ENCODE data around the gene YEATS2.
A peak's percentile ranks its signal among the peaks of the same experiment; 100 is the strongest.
"Not testable (repeated sequence)": the region's sequence is repeated elsewhere in the genome, so short reads cannot be mapped to it uniquely, and the experiment has no call there.

YEATS2 gene

DNA sequence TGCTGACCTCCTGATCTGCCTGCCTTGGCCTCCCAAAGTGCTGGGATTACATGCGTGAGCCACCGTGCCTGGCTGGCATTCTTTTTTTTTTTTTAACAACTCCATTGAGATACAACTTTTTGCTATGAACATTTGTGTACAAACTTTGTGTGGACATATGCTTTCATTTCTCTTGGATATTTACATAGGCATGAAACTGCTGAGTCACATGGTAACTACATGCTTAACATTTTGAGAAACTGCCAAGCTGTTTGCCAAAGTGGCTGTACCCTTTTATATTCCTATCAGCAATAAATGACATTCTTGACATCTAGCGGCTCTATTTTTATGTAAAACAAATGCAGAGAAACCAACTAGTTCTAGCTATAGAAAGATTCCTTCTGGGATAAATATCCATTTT is 8.7 kb upstream of the YEATS2 start:
- peaks cover 0 to 4% of the 10 kb centered on the region in 2 experiments for H3K4me1 ChIP-seq (ENCODE audit: control insufficient read depth in 1 of 2, insufficient read depth in 2 of 2, low read length in 2 of 2)
- H2BK5ac ChIP-seq (ENCODE audit: low read depth, low read length, poor library complexity): no peak overlapping the region
- DNase-seq: peak in 1 of 2 donors; percentile 15
- H3K14ac ChIP-seq (ENCODE audit: low read length): no peak overlapping the region
- H4K91ac ChIP-seq (ENCODE audit: low read depth, low read length): no peak overlapping the region
- H2BK12ac ChIP-seq (ENCODE audit: low read length): no peak overlapping the region
- H3K23ac ChIP-seq (ENCODE audit: low read length): no peak overlapping the region
- H2AK5ac ChIP-seq (ENCODE audit: low read length): no peak overlapping the region
- no peak overlapping the region for H3K18ac ChIP-seq (ENCODE audit: low read length)
- H3K27me3 ChIP-seq (ENCODE audit: insufficient read depth, low read length): no peaks in the 10 kb centered on the region
- no peak overlapping the region for H3K27ac ChIP-seq (ENCODE audit: low read depth, low read length)
- H4K12ac ChIP-seq (ENCODE audit: low read depth, low read length): no peak overlapping the region
- H3K4ac ChIP-seq (ENCODE audit: low read depth, low read length): no peak overlapping the region
- H3K36me3 ChIP-seq (ENCODE audit: control insufficient read depth in 1 of 2, insufficient read depth in 2 of 2, low read length in 2 of 2): no peaks in the 10 kb centered on the region
- no peak overlapping the region for H2AFZ ChIP-seq (ENCODE audit: insufficient read depth, low read length, poor library complexity)
- no peak overlapping the region for H3K4me3 ChIP-seq (ENCODE audit: low read depth, low read length)
- no peak overlapping the region for H3K4me2 ChIP-seq (ENCODE audit: low read length)
- H3K9ac ChIP-seq (ENCODE audit: low read length): no peak overlapping the region
- H3K79me1 ChIP-seq (ENCODE audit: low read length): no peaks in the 10 kb centered on the region
- H3K79me2 ChIP-seq (ENCODE audit: control insufficient read depth, insufficient read depth, low read length, poor library complexity): no peaks in the 10 kb centered on the region
- H4K8ac ChIP-seq (ENCODE audit: low read depth, low read length): no peak overlapping the region
- no peak overlapping the region for H2BK120ac ChIP-seq (ENCODE audit: insufficient read depth, low read length, poor library complexity)
- WGBS (ENCODE audit: extremely low coverage, insufficient coverage, insufficient read length): no CpG with 5 or more reads among the region's 3 CpGs
- no peaks in the 10 kb centered on the region for H3K9me3 ChIP-seq (ENCODE audit: insufficient read depth, low read depth, low read length)

DNA sequence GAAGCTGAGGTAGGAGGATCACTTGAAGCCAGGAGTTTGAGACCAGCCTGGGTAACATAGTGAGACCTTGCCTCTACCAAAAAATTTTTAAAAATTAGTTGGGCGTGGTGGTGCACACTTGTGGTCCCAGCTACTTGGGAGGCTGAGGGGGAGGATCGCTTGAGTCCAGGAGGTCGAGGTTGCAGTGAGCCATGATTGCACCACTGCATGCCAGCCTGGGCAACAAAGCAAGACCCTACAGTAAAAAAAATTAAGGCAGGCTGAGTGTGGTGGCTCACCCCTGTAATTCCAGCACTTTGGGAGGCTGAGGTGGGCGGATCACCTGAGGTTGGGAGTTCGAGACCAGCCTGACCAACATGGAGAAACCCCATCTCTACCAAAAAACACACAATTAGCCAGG is 8.0 kb upstream of the YEATS2 start:
- H3K36me3 ChIP-seq (ENCODE audit: control insufficient read depth in 1 of 2, insufficient read depth in 2 of 2, low read length in 2 of 2): not testable (repeated sequence)

GRCh38 chr3:183690402-183690995 is 7.1 kb upstream of the YEATS2 start:
- Histone ChIP-seq H3K14ac (ENCODE audit: low read length) (no peak overlapping the region), H2AFZ (ENCODE audit: insufficient read depth, low read length, poor library complexity) (no peak overlapping the region), H3K79me2 (ENCODE audit: control insufficient read depth, insufficient read depth, low read length, poor library complexity) (no peaks in the 10 kb centered on the region), H3K36me3 (ENCODE audit: control insufficient read depth in 1 of 2, insufficient read depth in 2 of 2, low read length in 2 of 2) (no peaks in the 10 kb centered on the region), H4K8ac (ENCODE audit: low read depth, low read length) (no peak overlapping the region), H3K9ac (ENCODE audit: low read length) (no peak overlapping the region), H2AK5ac (ENCODE audit: low read length) (no peak overlapping the region), H2BK120ac (ENCODE audit: insufficient read depth, low read length, poor library complexity) (no peak overlapping the region), H3K4me1 (ENCODE audit: control insufficient read depth in 1 of 2, insufficient read depth in 2 of 2, low read length in 2 of 2) (peaks cover 0 to 4% of the 10 kb centered on the region in 2 experiments), H2BK12ac (ENCODE audit: low read length) (no peak overlapping the region), H2BK5ac (ENCODE audit: low read depth, low read length, poor library complexity) (no peak overlapping the region), H3K79me1 (ENCODE audit: low read length) (no peaks in the 10 kb centered on the region), H3K9me3 (ENCODE audit: insufficient read depth, low read depth, low read length) (no peaks in the 10 kb centered on the region), H4K12ac (ENCODE audit: low read depth, low read length) (no peak overlapping the region), H3K27me3 (ENCODE audit: insufficient read depth, low read length) (no peaks in the 10 kb centered on the region), H3K18ac (ENCODE audit: low read length) (no peak overlapping the region), H3K4me3 (ENCODE audit: low read depth, low read length) (no peak overlapping the region), H3K4me2 (ENCODE audit: low read length) (no peak overlapping the region), H3K4ac (ENCODE audit: low read depth, low read length) (no peak overlapping the region), H4K91ac (ENCODE audit: low read depth, low read length) (no peak overlapping the region), H3K27ac (ENCODE audit: low read depth, low read length) (no peak overlapping the region), H3K23ac (ENCODE audit: low read length) (no peak overlapping the region)
- DNase-seq: no peak
- WGBS (ENCODE audit: extremely low coverage, insufficient coverage, insufficient read length): no CpG with 5 or more reads among the region's 11 CpGs

More for the DNA sequence above, 8.0 kb upstream of the YEATS2 start:
- H4K12ac ChIP-seq (ENCODE audit: low read depth, low read length); H3K9me3 ChIP-seq (ENCODE audit: insufficient read depth, low read depth, low read length); H4K91ac ChIP-seq (ENCODE audit: low read depth, low read length); H3K4me3 ChIP-seq (ENCODE audit: low read depth, low read length); H3K4me1 ChIP-seq (ENCODE audit: control insufficient read depth in 1 of 2, insufficient read depth in 2 of 2, low read length in 2 of 2); H2BK12ac ChIP-seq (ENCODE audit: low read length); H2BK5ac ChIP-seq (ENCODE audit: low read depth, low read length, poor library complexity); DNase-seq; H3K27ac ChIP-seq (ENCODE audit: low read depth, low read length); H3K14ac ChIP-seq (ENCODE audit: low read length); H3K79me2 ChIP-seq (ENCODE audit: control insufficient read depth, insufficient read depth, low read length, poor library complexity); H2AK5ac ChIP-seq (ENCODE audit: low read length); H3K23ac ChIP-seq (ENCODE audit: low read length); H3K18ac ChIP-seq (ENCODE audit: low read length); H3K79me1 ChIP-seq (ENCODE audit: low read length); H3K9ac ChIP-seq (ENCODE audit: low read length); H3K4ac ChIP-seq (ENCODE audit: low read depth, low read length); H3K4me2 ChIP-seq (ENCODE audit: low read length); H2BK120ac ChIP-seq (ENCODE audit: insufficient read depth, low read length, poor library complexity); H4K8ac ChIP-seq (ENCODE audit: low read depth, low read length); H2AFZ ChIP-seq (ENCODE audit: insufficient read depth, low read length, poor library complexity); H3K27me3 ChIP-seq (ENCODE audit: insufficient read depth, low read length): not testable (repeated sequence)
- WGBS (ENCODE audit: extremely low coverage, insufficient coverage, insufficient read length): no CpG with 5 or more reads among the region's 5 CpGs

GRCh38 chr3:183692436-183692835 is 5.2 kb upstream of the YEATS2 start:
- no peak overlapping the region for H3K9ac ChIP-seq (ENCODE audit: low read length)
- H3K27me3 ChIP-seq (ENCODE audit: insufficient read depth, low read length): no peaks in the 10 kb centered on the region
- no peak overlapping the region for H3K14ac ChIP-seq (ENCODE audit: low read length)
- no peak overlapping the region for H4K8ac ChIP-seq (ENCODE audit: low read depth, low read length)
- no CpG with 5 or more reads among the region's 10 CpGs for WGBS (ENCODE audit: extremely low coverage, insufficient coverage, insufficient read length)
- no peak overlapping the region for H3K27ac ChIP-seq (ENCODE audit: low read depth, low read length)
- no peak overlapping the region for H3K4ac ChIP-seq (ENCODE audit: low read depth, low read length)
- no peaks in the 10 kb centered on the region for H3K79me2 ChIP-seq (ENCODE audit: control insufficient read depth, insufficient read depth, low read length, poor library complexity)
- H3K36me3 ChIP-seq (ENCODE audit: control insufficient read depth in 1 of 2, insufficient read depth in 2 of 2, low read length in 2 of 2): no peaks in the 10 kb centered on the region
- peaks cover under 1% of the 10 kb centered on the region for H3K79me1 ChIP-seq (ENCODE audit: low read length)
- H2BK12ac ChIP-seq (ENCODE audit: low read length): no peak overlapping the region
- H3K23ac ChIP-seq (ENCODE audit: low read length): no peak overlapping the region
- H4K12ac ChIP-seq (ENCODE audit: low read depth, low read length): no peak overlapping the region
- H2AFZ ChIP-seq (ENCODE audit: insufficient read depth, low read length, poor library complexity): no peak overlapping the region
- peaks cover 2 to 4% of the 10 kb centered on the region in 2 experiments for H3K4me1 ChIP-seq (ENCODE audit: control insufficient read depth in 1 of 2, insufficient read depth in 2 of 2, low read length in 2 of 2)
- H3K4me3 ChIP-seq (ENCODE audit: low read depth, low read length): no peak overlapping the region
- no peaks in the 10 kb centered on the region for H3K9me3 ChIP-seq (ENCODE audit: insufficient read depth, low read depth, low read length)
- no peak overlapping the region for H2AK5ac ChIP-seq (ENCODE audit: low read length)
- no peak overlapping the region for H4K91ac ChIP-seq (ENCODE audit: low read depth, low read length)
- H2BK120ac ChIP-seq (ENCODE audit: insufficient read depth, low read length, poor library complexity): no peak overlapping the region
- DNase-seq: peak; percentile 98 to 99
- H3K18ac ChIP-seq (ENCODE audit: low read length): no peak overlapping the region
- no peak overlapping the region for H2BK5ac ChIP-seq (ENCODE audit: low read depth, low read length, poor library complexity)
- no peak overlapping the region for H3K4me2 ChIP-seq (ENCODE audit: low read length)
